ENCODE measurements around the gene TPM4. TPM values are rescaled to one million over a fixed set of nuclear protein-coding genes. Genes with fewer than 3 reads are reported as not detected.

The TPM4 gene
- total RNA-seq, 2 experiments from 2014 or later = 182 to 185 TPM

- peak in 1 of 14 experiments; percentile 32 for DNase-seq
- H3K4me3 ChIP-seq (ENCODE audit: low read length) = peak overlapping the region; percentile 31
- intact Hi-C loops (cut with DNase I, micrococcal nuclease) = loop anchor here (1.0 to 10.0 kb wide), 8 partner anchors 8 to 235 kb away; partner anchors contain the start of genes RAB8A (in 2 of the 2) and FAM32A (in 1 of the 2)
- H3K36me3 ChIP-seq (ENCODE audit: insufficient read depth, low read length) = no peaks in the 10 kb centered on the region
- H3K36me3 Mint-ChIP-seq (ENCODE audit: low read depth) = peaks cover 5% of the 10 kb centered on the region
- no peak for TF ChIP-seq CTCF (IDR thresholded peaks at IDR 0.05)
- H3K27me3 Mint-ChIP-seq = no peaks in the 10 kb centered on the region
- CTCF ChIA-PET = interaction anchor here (0.6 to 3.3 kb wide), 13 partner anchors 9 to 74 kb away, joined by 3 to 38 read pairs (median 4); partner anchors contain the start of gene RAB8A
- H3K27ac ChIP-seq (ENCODE audit: low read depth in 1 of 2, low read length in 2 of 2) = peak overlapping the region; percentile 84 to 92
- H3K9me3 Mint-ChIP-seq = no peaks in the 10 kb centered on the region
- H3K27me3 ChIP-seq (ENCODE audit: control insufficient read depth in 1 of 2, insufficient read depth in 2 of 2, low read length in 2 of 2) = no peaks in the 10 kb centered on the region
- H3K4me1 ChIP-seq (ENCODE audit: insufficient read depth, low read length) = peaks cover 71% of the 10 kb centered on the region
- H3K4me1 Mint-ChIP-seq (ENCODE audit: low read depth) = peaks cover 34% of the 10 kb centered on the region
- peak overlapping the region; percentile 76 for H3K4me3 Mint-ChIP-seq
- H3K9me3 ChIP-seq (ENCODE audit: control insufficient read depth in 1 of 2, insufficient read depth in 1 of 2, low read length in 2 of 2) = no peaks in the 10 kb centered on the region
- peak; percentile 7 for ATAC-seq (ENCODE audit: poor library complexity)
- POLR2A ChIA-PET = interaction anchor here (0.6 to 9.6 kb wide), 23 partner anchors 9 to 691 kb away, joined by 3 to 192 read pairs (median 8); partner anchors contain the start of genes AKAP8, AP1M1, FAM32A and HSH2D
- no peak overlapping the region for H3K27ac Mint-ChIP-seq
These were observed 6.4 kb upstream of the TPM4 start for GRCh38 chr19:16069813-16070365.

- POLR2A ChIA-PET = interaction anchor here (0.6 to 9.6 kb wide), 25 partner anchors 9 to 691 kb away, joined by 3 to 192 read pairs (median 7); partner anchors contain the start of genes AKAP8, AP1M1, FAM32A and HSH2D
These were observed 5.8 kb upstream of the TPM4 start for GRCh38 chr19:16070366-16070990.

More at GRCh38 chr19:16070366-16070990, 5.8 kb upstream of the TPM4 start:
- Histone ChIP-seq H3K9me3 (ENCODE audit: control insufficient read depth in 1 of 2, insufficient read depth in 1 of 2, low read length in 2 of 2) (no peaks in the 10 kb centered on the region), H3K27ac (ENCODE audit: low read depth in 1 of 2, low read length in 2 of 2) (peak overlapping the region; percentile 84 to 92), H3K27me3 (ENCODE audit: control insufficient read depth in 1 of 2, insufficient read depth in 2 of 2, low read length in 2 of 2) (no peaks in the 10 kb centered on the region), H3K4me3 (ENCODE audit: low read length) (peak overlapping the region; percentile 31), H3K36me3 (ENCODE audit: insufficient read depth, low read length) (no peaks in the 10 kb centered on the region), H3K4me1 (ENCODE audit: insufficient read depth, low read length) (peaks cover 77% of the 10 kb centered on the region)
- H3K9me3 Mint-ChIP-seq = no peaks in the 10 kb centered on the region
- no peak overlapping the region for H3K27ac Mint-ChIP-seq
- no peaks in the 10 kb centered on the region for H3K27me3 Mint-ChIP-seq
- CTCF ChIA-PET = interaction anchor here (0.6 to 3.3 kb wide), 15 partner anchors 8 to 74 kb away, joined by 3 to 38 read pairs (median 4); partner anchors contain the start of gene RAB8A
- peak; percentile 37 for TF ChIP-seq CTCF (IDR thresholded peaks at IDR 0.05)
- H3K4me3 Mint-ChIP-seq = peak overlapping the region; percentile 76
- DNase-seq (peak; percentile 69 to 98 (median 86)), ATAC-seq (ENCODE audit: poor library complexity) (peak; percentile 88)
- H3K36me3 Mint-ChIP-seq (ENCODE audit: low read depth) = peaks cover 7% of the 10 kb centered on the region
- H3K4me1 Mint-ChIP-seq (ENCODE audit: low read depth) = peaks cover 40% of the 10 kb centered on the region
- intact Hi-C loops (cut with DNase I, micrococcal nuclease) = loop anchor here (1.0 to 10.0 kb wide), 8 partner anchors 8 to 236 kb away; partner anchors contain the start of genes RAB8A (in 2 of the 2) and FAM32A (in 1 of the 2)

All from CD4-positive, alpha-beta T cell (primary cell).